ENCODE measurements around the gene SMAD6. TPM values are rescaled to one million over a fixed set of nuclear protein-coding genes. Genes with fewer than 3 reads are reported as not detected.

Gene SMAD6
- total RNA-seq, 4 donors from 2014 or later = 2.9 to 7.0 (median 6.9) TPM

- TF ChIP-seq EP300 (IDR thresholded peaks at IDR 0.05) (no peak), POLR2A (IDR thresholded peaks at IDR 0.05) (no peak), POLR2AphosphoS5 (IDR thresholded peaks at IDR 0.05) (no peak), CTCF (IDR thresholded peaks at IDR 0.05) (no peak)
- Histone ChIP-seq H3K27me3 (no peaks in the 10 kb centered on the region), H3K36me3 (no peaks in the 10 kb centered on the region), H3K9me3 (no peaks in the 10 kb centered on the region), H3K4me1 (no peaks in the 10 kb centered on the region), H3K27ac (no peak overlapping the region), H3K4me3 (no peak overlapping the region)
- 73% methylated on average over 9 of the region's 9 CpGs for WGBS
- DNase-seq (ENCODE audit: low spot score in 2 of 2) = no peak
Measured at GRCh38 chr15:66670175-66670574, 31.9 kb upstream of the SMAD6 start.

- WGBS = 52% methylated on average over 22 of the region's 23 CpGs
- Histone ChIP-seq H3K4me1 (no peaks in the 10 kb centered on the region), H3K36me3 (no peaks in the 10 kb centered on the region), H3K27ac (no peak overlapping the region), H3K4me3 (no peak overlapping the region), H3K9me3 (no peaks in the 10 kb centered on the region), H3K27me3 (no peaks in the 10 kb centered on the region)
- TF ChIP-seq CTCF (IDR thresholded peaks at IDR 0.05) (no peak), EP300 (IDR thresholded peaks at IDR 0.05) (no peak), POLR2A (IDR thresholded peaks at IDR 0.05) (no peak)
- no peak for DNase-seq (ENCODE audit: low spot score in 2 of 2)
Measured at GRCh38 chr15:66670762-66671580, 31.1 kb upstream of the SMAD6 start.

GRCh38 chr15:66672867-66673266 lies 29.2 kb upstream of the SMAD6 start:
- Histone ChIP-seq H3K36me3 (no peaks in the 10 kb centered on the region), H3K27ac (no peak overlapping the region), H3K27me3 (no peaks in the 10 kb centered on the region), H3K4me3 (no peak overlapping the region), H3K9me3 (no peaks in the 10 kb centered on the region), H3K4me1 (no peaks in the 10 kb centered on the region)
- 76% methylated on average over 5 of the region's 5 CpGs for WGBS
- no peak for DNase-seq (ENCODE audit: low spot score in 2 of 2)
- TF ChIP-seq EP300 (IDR thresholded peaks at IDR 0.05) = no peak
- TF ChIP-seq POLR2AphosphoS5 (IDR thresholded peaks at IDR 0.05) = no peak
- TF ChIP-seq POLR2A (IDR thresholded peaks at IDR 0.05) = no peak
- no peak for TF ChIP-seq CTCF (IDR thresholded peaks at IDR 0.05)

- Histone ChIP-seq H3K9me3 (no peaks in the 10 kb centered on the region), H3K36me3 (no peaks in the 10 kb centered on the region), H3K27ac (no peak overlapping the region), H3K4me3 (no peak overlapping the region), H3K27me3 (no peaks in the 10 kb centered on the region), H3K4me1 (no peaks in the 10 kb centered on the region)
- TF ChIP-seq POLR2A (IDR thresholded peaks at IDR 0.05) (no peak), EP300 (IDR thresholded peaks at IDR 0.05) (no peak), CTCF (IDR thresholded peaks at IDR 0.05) (no peak), POLR2AphosphoS5 (IDR thresholded peaks at IDR 0.05) (no peak)
- 67% methylated on average over 24 of the region's 27 CpGs for WGBS
- no peak for DNase-seq (ENCODE audit: low spot score in 2 of 2)
Measured at GRCh38 chr15:66673410-66674322, 28.4 kb upstream of the SMAD6 start.

GRCh38 chr15:66674756-66675155 lies 27.3 kb upstream of the SMAD6 start:
- H3K4me3 ChIP-seq = no peak overlapping the region
- 65% methylated on average over 4 of the region's 4 CpGs for WGBS
- no peaks in the 10 kb centered on the region for H3K9me3 ChIP-seq
- H3K27me3 ChIP-seq = no peaks in the 10 kb centered on the region
- H3K36me3 ChIP-seq = no peaks in the 10 kb centered on the region
- no peak for DNase-seq (ENCODE audit: low spot score in 2 of 2)
- TF ChIP-seq CTCF (IDR thresholded peaks at IDR 0.05) = no peak
- TF ChIP-seq POLR2AphosphoS5 (IDR thresholded peaks at IDR 0.05) = no peak
- TF ChIP-seq POLR2A (IDR thresholded peaks at IDR 0.05) = no peak
- no peak for TF ChIP-seq EP300 (IDR thresholded peaks at IDR 0.05)
- no peaks in the 10 kb centered on the region for H3K4me1 ChIP-seq
- H3K27ac ChIP-seq = no peak overlapping the region
